K562 (cell line): ENCODE measurements around the gene LRRC74B. TPM values are rescaled to one million over a fixed set of nuclear protein-coding genes. Genes with fewer than 3 reads are reported as not detected.

ENCODE experiments used
- ARID2 ChIP-seq: fragments of 450-650 bp; IDR thresholded peaks from 2 replicates; pipeline ENCODE4 v1.6.1; 2017; ENCODE audit warnings: antibody characterized with exemption, mild to moderate bottlenecking
- CHD7 ChIP-seq: fragments of 200-600 bp; sonication (generic); IDR thresholded peaks from one replicate; pipeline ENCODE4 v1.6.1; 2012; ENCODE audit warnings: mild to moderate bottlenecking, low read depth, low read length, inconsistent platforms
- DACH1 ChIP-seq: fragments of 450-650 bp; IDR thresholded peaks from 2 replicates; pipeline ENCODE4 v1.6.1; 2018; ENCODE audit not compliant: partially characterized antibody
- ELK3 ChIP-seq: fragments of 450-650 bp; formaldehyde crosslinking; IDR thresholded peaks from 2 replicates; pipeline ENCODE4 v1.4.0; 2020; ENCODE audit warnings: mild to moderate bottlenecking
- FOXA1 ChIP-seq: fragments of 450-650 bp; IDR thresholded peaks from 2 replicates; pipeline ENCODE4 v1.6.1; 2016; ENCODE audit warnings: mild to moderate bottlenecking, borderline replicate concordance
- GABPA ChIP-seq: fragments of 200-800 bp; sonication (Bioruptor generic); conservative IDR thresholded peaks from 2 replicates; pipeline ENCODE4 v1.6.1; 2016; ENCODE audit warnings: low read depth, missing genetic modification characterization, missing compliant biosample characterization
- GABPB2 ChIP-seq: fragments of 250-450 bp; sonication (Bioruptor Pico); conservative IDR thresholded peaks from 2 replicates; pipeline ENCODE4 v1.5.1; 2021; ENCODE audit warnings: mild to moderate bottlenecking
- HEY1 ChIP-seq: fragments of 250-450 bp; sonication (Bioruptor Pico); IDR thresholded peaks from 2 replicates; pipeline ENCODE4 v1.5.0; 2020; ENCODE audit warnings: mild to moderate bottlenecking, moderate library complexity, borderline replicate concordance
- HLTF ChIP-seq: fragments of 450-650 bp; IDR thresholded peaks from 2 replicates; pipeline ENCODE4 v1.6.1; 2016
- HSF4 ChIP-seq: fragments of 250-450 bp; sonication (Bioruptor Pico); IDR thresholded peaks from 2 replicates; pipeline ENCODE4 v2.1.2; 2022; ENCODE audit warnings: mild to moderate bottlenecking, moderate library complexity, borderline replicate concordance
- MLLT1 ChIP-seq, 2 experiments: fragments of 450-650 bp; IDR thresholded peaks; 2 replicates each; pipeline ENCODE4 v1.6.1; 2016
- TCF15 ChIP-seq: fragments of 250-450 bp; sonication (Bioruptor Pico); IDR thresholded peaks from 2 replicates; pipeline ENCODE4 v1.8.0; 2022; ENCODE audit warnings: moderate library complexity, mild to moderate bottlenecking, inconsistent platforms
- ZNF184 ChIP-seq: sonication (generic); formaldehyde crosslinking; IDR thresholded peaks from 2 replicates; pipeline ENCODE4 v1.5.0; 2020; ENCODE audit warnings: missing genetic modification reagents
- polyA plus RNA-seq, 8 experiments: library from polyadenylated mRNA; depleted of rRNA in 4 of 8; stranded (reverse) in 5 of 8; unstranded in 3 of 8; fragments of >200 nt; fragmentation: Nextera tagmentation in 2 of 8; fragmentation: Illumina TruSeq in 1 of 8; extraction: Ambion mirVana in 2 of 8; extraction: Trizol in 1 of 8; gene quantifications; 2 replicates each; pipeline versions ENCODE4 v1.2.1 to v1.2.3, GENCODE V29; 2011 to 2014; ENCODE audit warnings: inconsistent platforms in 1 of 8, missing spikeins in 1 of 8
- total RNA-seq, 7 experiments: library from RNA; depleted of rRNA in 6 of 7; stranded (reverse); fragments of >200 nt in 6 of 7; fragmentation: Illumina TruSeq in 2 of 7; extraction: Trizol in 2 of 7; gene quantifications; 2 replicates each; pipeline versions ENCODE4 v1.2.1 to v1.2.3, GENCODE V29; 2011 to 2021; ENCODE audit warnings: low replicate concordance in 1 of 7

LRRC74B gene
- total and polyA plus RNA-seq, 9 of the 15 experiments (the other 6 are each of a cell fraction or from before 2014, with no cell fraction given): not detected

GRCh38 chr22:21055880-21056319, 10.2 kb downstream of the LRRC74B start (continued):
- TF ChIP-seq CHD7: no peak
- no peak for TF ChIP-seq HEY1 (CRISPR knock-in tag)
- TF ChIP-seq TCF15: no peak
- TF ChIP-seq FOXA1: no peak
- no peak; the same call in 1 of the 2 replicates for TF ChIP-seq HLTF
- no peak for TF ChIP-seq DACH1
- TF ChIP-seq HSF4 (CRISPR knock-in tag): no peak
- no peak for TF ChIP-seq GABPB2 (CRISPR knock-in tag)
- TF ChIP-seq ARID2: no peak
- TF ChIP-seq MLLT1 (IDR thresholded peaks at IDR 0.05): peak in 1 of 2 experiments; percentile 64; a peak in 2 of 4 replicates
- no peak for TF ChIP-seq ELK3 (CRISPR knock-in tag)
- TF ChIP-seq ZNF184 (CRISPR knock-in tag): no peak
- TF ChIP-seq GABPA (tag): no peak
